Activated CD4-positive, alpha-beta T cell treated with anti-CD3 and anti-CD28 coated beads for 36 hours (primary cell): ENCODE data around the gene VDAC1. TPM values are rescaled to one million over a fixed set of nuclear protein-coding genes. Genes with fewer than 3 reads are reported as not detected.

Source experiments
- ATAC-seq: fragments of 200-7000 bp; cut with Tn5 transposase; one replicate; pipeline ENCODE4 v1.10.0; 2021; ENCODE audit warnings: mild to moderate bottlenecking, moderate library complexity
- CTCF ChIA-PET: fragments of 350-600 bp; sonication (Branson Sonifier 250); formaldehyde crosslinking; loops from one replicate; lab custom pipeline; 2021; ENCODE audit warnings: antibody characterized with exemption; lab: Charles Lee
- POLR2A ChIA-PET: fragments of 350-600 bp; sonication (Branson Sonifier 250); formaldehyde crosslinking; loops from one replicate; lab custom pipeline; 2021; ENCODE audit warnings: antibody characterized with exemption, inconsistent platforms; lab: Charles Lee
- DNase-seq: peaks from one replicate; pipeline ENCODE4 v3.0.0-alpha.2; 2020
- H3K27ac Mint-ChIP-seq: one replicate; pipeline ENCODE4 v1.8.0; 2021; ENCODE audit warnings: mixed read lengths
- H3K27me3 Mint-ChIP-seq: one replicate; pipeline ENCODE4 v1.8.0; 2021; ENCODE audit warnings: mixed read lengths
- H3K36me3 Mint-ChIP-seq: one replicate; pipeline ENCODE4 v1.8.0; 2021; ENCODE audit warnings: low read depth, mixed read lengths
- H3K4me1 Mint-ChIP-seq: one replicate; pipeline ENCODE4 v1.8.0; 2021; ENCODE audit warnings: mixed read lengths
- H3K4me3 Mint-ChIP-seq: one replicate; pipeline ENCODE4 v1.8.0; 2021; ENCODE audit warnings: mild to moderate bottlenecking, moderate library complexity, mixed read lengths
- H3K9me3 Mint-ChIP-seq: one replicate; pipeline ENCODE4 v1.8.0; 2021; ENCODE audit warnings: low read depth, mixed read lengths
- intact Hi-C, 2 experiments: fragments of 100-400 bp; cut with DNase I in 1 of 2; cut with micrococcal nuclease in 1 of 2; formaldehyde crosslinking; loops; one replicate each; pipeline versions ENCODE4 v1.14.2 to v1.15.1; 2022 to 2024; cut with DNase I, micrococcal nuclease
- total RNA-seq, 2 experiments: library from RNA; stranded (reverse); gene quantifications; one replicate each; pipeline ENCODE4 v1.2.3, GENCODE V29; 2021

The VDAC1 gene
- 100 to 1,000 TPM; 482 to 486 TPM for total RNA-seq

GRCh38 chr5:134004626-134005416 lies at the start of gene VDAC1:
TSS of gene VDAC1 (minus strand) at chr5:134004975. CDS start at chr5:133993012, 11,963 bp downstream.
- CTCF ChIA-PET: interaction anchor here (0.7 to 3.5 kb wide), 8 partner anchors 8 to 902 kb away, joined by 3 to 21 read pairs (median 4); no protein-coding TSS in a partner anchor
- no peaks in the 10 kb centered on the region for H3K9me3 Mint-ChIP-seq
- peak within 1 kb of the TSS; percentile 94 for H3K4me3 Mint-ChIP-seq
- DNase-seq: peak; percentile 92
- POLR2A ChIA-PET: interaction anchor here (0.5 to 1.8 kb wide), 7 partner anchors 10 to 221 kb away, joined by 3 to 6 read pairs (median 4); partner anchors contain the start of gene PPP2CA
- peak; percentile 85 for ATAC-seq
- no peaks in the 10 kb centered on the region for H3K27me3 Mint-ChIP-seq
- H3K36me3 Mint-ChIP-seq: peaks cover 40% of the 10 kb centered on the region
- peak within 1 kb of the TSS; percentile 98 for H3K27ac Mint-ChIP-seq
- intact Hi-C loops: loop anchor here (1.0 to 10.0 kb wide), 14 partner anchors 36 to 1043 kb away; partner anchors contain the start of genes C5orf15 (in 2 of the 2), JADE2 (in 2 of the 2), DDX46 (in 1 of the 2) and PPP2CA (in 1 of the 2)
- H3K4me1 Mint-ChIP-seq: peaks cover 43% of the 10 kb centered on the region

GRCh38 chr5:134053840-134054338 lies 49.1 kb upstream of the VDAC1 start:
- ChIA-PET POLR2A (interaction anchor here (0.9 kb wide), 1 partner anchor 14 kb away, joined by 4 read pairs; no protein-coding TSS in a partner anchor), CTCF (interaction anchor here (0.6 to 2.6 kb wide), 8 partner anchors 8 to 97 kb away, joined by 3 to 17 read pairs (median 3); no protein-coding TSS in a partner anchor)
- peak; percentile 70 for ATAC-seq
- peak; percentile 23 for DNase-seq
- H3K9me3 Mint-ChIP-seq: no peaks in the 10 kb centered on the region
- H3K27ac Mint-ChIP-seq: peak overlapping the region; percentile 52
- intact Hi-C loops: no loop called here
- H3K4me3 Mint-ChIP-seq: no peak overlapping the region
- peaks cover 50% of the 10 kb centered on the region for H3K4me1 Mint-ChIP-seq
- no peaks in the 10 kb centered on the region for H3K36me3 Mint-ChIP-seq
- H3K27me3 Mint-ChIP-seq: no peaks in the 10 kb centered on the region

- no peak overlapping the region for H3K4me3 Mint-ChIP-seq
- intact Hi-C loops: no loop called here
- ATAC-seq (peak; percentile 5), DNase-seq (peak; percentile 25)
- no peaks in the 10 kb centered on the region for H3K36me3 Mint-ChIP-seq
- H3K27me3 Mint-ChIP-seq: no peaks in the 10 kb centered on the region
- ChIA-PET CTCF (interaction anchor here (0.6 to 2.6 kb wide), 9 partner anchors 9 to 98 kb away, joined by 3 to 17 read pairs (median 3); no protein-coding TSS in a partner anchor), POLR2A (interaction anchor here (0.9 kb wide), 1 partner anchor 15 kb away, joined by 4 read pairs; no protein-coding TSS in a partner anchor)
- peak overlapping the region; percentile 52 for H3K27ac Mint-ChIP-seq
- no peaks in the 10 kb centered on the region for H3K9me3 Mint-ChIP-seq
- peaks cover 45% of the 10 kb centered on the region for H3K4me1 Mint-ChIP-seq
Measured at GRCh38 chr5:134053314-134053839, 48.6 kb upstream of the VDAC1 start.

- H3K27ac Mint-ChIP-seq: no peak overlapping the region
- H3K4me1 Mint-ChIP-seq: peaks cover 51% of the 10 kb centered on the region
- intact Hi-C loops: no loop called here
- no peaks in the 10 kb centered on the region for H3K9me3 Mint-ChIP-seq
- DNase-seq (peak; percentile 51), ATAC-seq (peak; percentile 70)
- ChIA-PET CTCF (interaction anchor here (0.5 to 5.1 kb wide), 10 partner anchors 10 to 89 kb away, joined by 3 to 39 read pairs (median 4); no protein-coding TSS in a partner anchor), POLR2A (interaction anchor here (0.6 to 1.5 kb wide), 3 partner anchors 61 to 224 kb away, joined by 3 to 5 read pairs (median 4); no protein-coding TSS in a partner anchor)
- no peak overlapping the region for H3K4me3 Mint-ChIP-seq
- H3K36me3 Mint-ChIP-seq: no peaks in the 10 kb centered on the region
- H3K27me3 Mint-ChIP-seq: no peaks in the 10 kb centered on the region
Measured at GRCh38 chr5:134051305-134051704, 46.5 kb upstream of the VDAC1 start.

GRCh38 chr5:134048864-134049263 lies 44.1 kb upstream of the VDAC1 start:
- Mint-ChIP-seq H3K36me3 (no peaks in the 10 kb centered on the region), H3K4me1 (peaks cover 44% of the 10 kb centered on the region), H3K27ac (no peak overlapping the region), H3K4me3 (no peak overlapping the region), H3K9me3 (no peaks in the 10 kb centered on the region), H3K27me3 (no peaks in the 10 kb centered on the region)
- intact Hi-C loops: no loop called here
- ChIA-PET POLR2A (no interaction called here), CTCF (interaction anchor here (5.1 kb wide), 1 partner anchor 8 kb away, joined by 39 read pairs; no protein-coding TSS in a partner anchor)
- ATAC-seq (no peak), DNase-seq (no peak)

- Mint-ChIP-seq H3K27me3 (no peaks in the 10 kb centered on the region), H3K9me3 (no peaks in the 10 kb centered on the region), H3K27ac (no peak overlapping the region), H3K4me3 (no peak overlapping the region), H3K36me3 (no peaks in the 10 kb centered on the region), H3K4me1 (peaks cover 40% of the 10 kb centered on the region)
- DNase-seq (no peak), ATAC-seq (no peak)
- POLR2A ChIA-PET: interaction anchor here (0.6 kb wide), 1 partner anchor 14 kb away, joined by 7 read pairs; no protein-coding TSS in a partner anchor
- intact Hi-C loops: no loop called here
- CTCF ChIA-PET: interaction anchor here (5.1 to 19.7 kb wide), 2 partner anchors 7 to 94 kb away, joined by 39 to 554 read pairs; no protein-coding TSS in a partner anchor
Measured at GRCh38 chr5:134047687-134048056, 42.9 kb upstream of the VDAC1 start.

GRCh38 chr5:134046801-134047686 lies 42.3 kb upstream of the VDAC1 start:
- H3K4me3 Mint-ChIP-seq: no peak overlapping the region
- DNase-seq: no peak
- CTCF ChIA-PET: interaction anchor here (5.1 to 19.7 kb wide), 2 partner anchors 7 to 95 kb away, joined by 39 to 554 read pairs; no protein-coding TSS in a partner anchor
- peaks cover 40% of the 10 kb centered on the region for H3K4me1 Mint-ChIP-seq
- ATAC-seq: no peak
- H3K27me3 Mint-ChIP-seq: no peaks in the 10 kb centered on the region
- H3K27ac Mint-ChIP-seq: no peak overlapping the region
- POLR2A ChIA-PET: no interaction called here
- no peaks in the 10 kb centered on the region for H3K36me3 Mint-ChIP-seq
- no peaks in the 10 kb centered on the region for H3K9me3 Mint-ChIP-seq
- intact Hi-C loops: no loop called here

- H3K27ac Mint-ChIP-seq: no peak overlapping the region
- ChIA-PET POLR2A (no interaction called here), CTCF (interaction anchor here (19.7 kb wide), 1 partner anchor 95 kb away, joined by 554 read pairs; no protein-coding TSS in a partner anchor)
- no peaks in the 10 kb centered on the region for H3K27me3 Mint-ChIP-seq
- peaks cover 41% of the 10 kb centered on the region for H3K4me1 Mint-ChIP-seq
- H3K4me3 Mint-ChIP-seq: no peak overlapping the region
- no peak for ATAC-seq
- no peaks in the 10 kb centered on the region for H3K9me3 Mint-ChIP-seq
- DNase-seq: no peak
- intact Hi-C loops: no loop called here
- H3K36me3 Mint-ChIP-seq: no peaks in the 10 kb centered on the region
Measured at GRCh38 chr5:134046330-134046729, 41.6 kb upstream of the VDAC1 start.

GRCh38 chr5:134043793-134044792 lies 39.3 kb upstream of the VDAC1 start:
- intact Hi-C loops: no loop called here
- peak; percentile 24 for DNase-seq
- no peak overlapping the region for H3K4me3 Mint-ChIP-seq
- no peaks in the 10 kb centered on the region for H3K27me3 Mint-ChIP-seq
- no peak overlapping the region for H3K27ac Mint-ChIP-seq
- H3K36me3 Mint-ChIP-seq: no peaks in the 10 kb centered on the region
- CTCF ChIA-PET: interaction anchor here (0.7 to 19.7 kb wide), 17 partner anchors 9 to 695 kb away, joined by 3 to 554 read pairs (median 3); no protein-coding TSS in a partner anchor
- H3K4me1 Mint-ChIP-seq: peaks cover 48% of the 10 kb centered on the region
- H3K9me3 Mint-ChIP-seq: no peaks in the 10 kb centered on the region
- POLR2A ChIA-PET: interaction anchor here (0.5 to 0.9 kb wide), 3 partner anchors 10 to 56 kb away, joined by 3 read pairs; no protein-coding TSS in a partner anchor
- ATAC-seq: no peak
